Activated gamma-delta T cell (primary cell): ENCODE data around the gene OTOGL.

Experiments
- DNase-seq: peaks from one replicate; lab custom pipeline; 2025; lab: John Stamatoyannopoulos, UW

The OTOGL gene

DNA sequence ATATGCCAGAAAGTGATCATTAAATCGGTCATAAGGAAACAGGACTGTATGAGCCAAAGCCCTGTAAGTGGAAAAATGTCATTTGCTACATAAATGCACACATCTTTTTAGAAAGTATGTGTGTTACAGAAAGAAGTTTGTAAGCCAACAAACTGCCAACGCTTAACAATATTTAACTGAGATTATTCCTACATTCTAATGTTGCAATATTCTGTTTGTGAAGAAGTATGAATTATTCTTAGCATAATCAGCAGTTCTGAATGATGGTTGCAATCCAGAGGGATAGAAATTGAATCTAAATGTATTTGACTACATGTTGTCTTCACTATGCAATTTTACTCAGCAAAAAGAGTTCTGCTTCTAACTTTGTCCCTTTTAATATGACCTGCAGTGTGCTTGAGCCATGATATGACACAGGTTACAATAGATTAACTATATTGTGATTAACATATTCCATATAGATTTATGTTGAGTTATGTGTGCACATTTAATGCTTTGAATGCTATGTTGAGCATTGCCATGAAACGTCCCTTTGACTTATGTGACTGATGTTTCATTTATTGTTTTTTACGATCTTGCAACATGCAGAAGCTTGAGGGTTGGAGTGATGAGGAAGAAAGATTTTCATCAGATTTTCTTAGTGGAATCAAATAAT, 277.9 kb downstream of the OTOGL start:
- DNase-seq = no peak

- no peak for DNase-seq
Measured at GRCh38 chr12:80381121-80381520, 281.8 kb downstream of the OTOGL start.

DNA sequence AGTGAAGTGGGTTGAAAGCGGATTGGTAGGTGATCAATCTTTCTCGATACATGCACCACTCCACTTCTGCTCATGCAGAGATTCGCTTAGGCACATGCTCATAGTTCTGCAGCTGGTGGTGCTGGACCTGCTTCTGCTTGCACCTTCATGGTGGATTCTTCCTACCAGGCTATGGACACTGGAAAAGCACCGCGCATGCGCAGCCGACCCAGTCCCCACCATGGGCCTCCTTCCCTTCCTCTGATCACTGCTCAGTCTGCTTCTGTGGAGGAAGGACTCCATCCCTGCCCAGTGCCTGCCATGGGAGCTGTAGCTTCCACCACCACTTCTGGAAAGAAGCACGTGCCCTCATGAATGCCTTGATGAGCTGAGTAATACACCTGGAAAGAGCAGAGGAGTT, 282.9 kb downstream of the OTOGL start:
- DNase-seq = no peak

GRCh38 chr12:80400571-80400991, 301.2 kb downstream of the OTOGL start:
- DNase-seq = no peak

DNA sequence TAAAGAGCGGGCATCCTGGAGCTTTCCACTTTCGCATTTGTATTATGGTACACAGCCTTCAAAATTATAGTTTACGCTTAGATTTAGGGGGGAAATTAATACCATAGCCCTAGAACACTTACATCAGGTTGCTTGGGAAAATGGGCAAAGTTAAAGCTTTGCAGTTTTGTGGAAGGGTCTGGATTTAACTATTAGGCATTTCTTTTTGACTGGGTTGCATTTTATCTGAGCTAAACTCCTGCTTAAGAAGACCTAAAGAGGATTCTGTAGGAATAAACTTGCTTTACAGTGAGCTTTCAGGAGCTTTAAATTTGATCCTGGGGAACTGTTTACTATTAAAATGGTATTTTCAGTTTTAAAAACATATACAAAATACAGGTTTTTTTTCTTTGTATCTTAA, 301.9 kb downstream of the OTOGL start:
- no peak for DNase-seq

GRCh38 chr12:80404629-80405028, 305.3 kb downstream of the OTOGL start:
- no peak for DNase-seq

DNA sequence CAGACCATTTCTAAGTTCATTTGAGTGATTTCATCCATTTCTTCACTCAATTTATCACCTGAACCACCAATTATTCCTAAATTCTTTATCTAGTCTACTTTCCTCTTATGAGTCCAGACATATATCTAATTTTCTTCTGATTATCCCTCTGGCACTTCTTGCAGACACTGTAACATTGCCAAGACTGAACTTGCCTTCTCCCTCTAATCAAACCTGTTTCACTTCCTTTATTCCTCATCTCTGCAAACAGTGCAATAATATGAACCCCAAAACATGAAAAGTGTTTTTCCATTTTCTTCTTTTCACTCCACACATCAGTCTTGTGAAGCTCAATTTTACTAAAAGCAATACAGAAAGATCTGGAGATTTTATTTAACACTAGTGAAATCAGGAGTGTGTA, 306.9 kb downstream of the OTOGL start:
- no peak for DNase-seq

DNA sequence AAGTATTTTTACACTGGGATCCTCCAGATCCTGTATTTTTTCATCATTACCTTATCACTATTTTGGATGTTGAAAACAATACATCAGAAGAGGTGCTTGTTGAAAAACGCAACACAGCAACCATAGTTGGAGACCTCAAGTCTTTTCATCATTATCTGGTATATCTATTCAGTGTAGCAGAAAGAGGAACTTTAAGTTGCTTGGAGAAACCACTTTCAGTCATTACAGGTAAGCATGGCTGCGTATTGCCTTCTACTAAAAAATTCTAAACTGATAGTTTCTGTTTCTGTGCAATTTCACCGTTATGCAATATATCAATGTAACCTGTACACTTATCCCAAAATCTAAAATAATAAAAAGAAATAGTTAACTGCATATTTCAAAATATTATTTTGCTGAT, 312.4 kb downstream of the OTOGL start:
- no peak for DNase-seq

DNA sequence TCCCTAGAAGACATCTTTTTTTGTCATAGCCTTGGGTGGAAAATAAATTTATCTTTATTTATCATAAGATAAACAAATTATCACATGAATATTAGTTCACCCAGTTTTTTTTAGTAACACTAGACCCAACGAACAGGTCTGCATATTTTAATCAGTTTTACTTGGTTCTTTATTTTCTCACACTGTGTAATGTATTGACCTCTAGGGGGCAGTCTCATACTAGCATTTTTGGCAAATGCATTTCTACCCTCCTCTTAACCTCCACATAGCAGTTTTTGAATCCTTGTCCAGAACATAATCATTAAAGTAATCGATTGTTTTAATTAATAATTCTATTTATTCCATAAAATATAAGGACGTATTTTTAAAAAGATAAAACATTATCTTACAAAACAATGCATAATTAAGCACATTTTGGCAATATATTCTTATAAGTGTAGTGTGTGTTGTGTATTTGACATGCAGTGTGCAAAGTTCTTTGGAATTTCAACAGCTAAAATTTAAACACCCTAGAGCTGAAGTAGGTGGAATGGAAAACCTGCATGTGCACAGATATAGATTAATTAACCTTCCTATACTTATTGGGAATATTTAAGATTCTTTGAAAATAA, 313.1 kb downstream of the OTOGL start:
- no peak for DNase-seq

- DNase-seq = no peak
Measured at GRCh38 chr12:80413462-80413861, 314.1 kb downstream of the OTOGL start.

DNA sequence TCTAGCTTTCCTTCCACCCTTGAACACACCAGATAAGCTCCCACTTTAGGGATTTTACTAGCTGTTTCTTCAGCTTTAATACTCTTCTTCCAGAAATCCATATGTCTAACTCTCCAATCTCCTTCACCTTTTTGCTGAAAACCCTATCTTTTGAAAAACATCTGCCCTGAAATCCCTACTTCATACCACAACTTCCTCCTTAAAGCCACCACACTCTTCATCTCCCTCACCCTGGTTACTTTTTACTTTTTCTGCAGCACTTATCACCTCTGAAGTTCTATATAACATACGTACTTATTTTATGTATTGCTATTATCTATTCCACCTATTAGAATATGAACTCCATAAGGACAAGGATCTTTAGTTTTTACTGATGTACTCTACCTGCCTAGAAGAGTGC, 316.1 kb downstream of the OTOGL start:
- DNase-seq = no peak

GRCh38 chr12:80419644-80420043, 320.3 kb downstream of the OTOGL start:
- no peak for DNase-seq

DNA sequence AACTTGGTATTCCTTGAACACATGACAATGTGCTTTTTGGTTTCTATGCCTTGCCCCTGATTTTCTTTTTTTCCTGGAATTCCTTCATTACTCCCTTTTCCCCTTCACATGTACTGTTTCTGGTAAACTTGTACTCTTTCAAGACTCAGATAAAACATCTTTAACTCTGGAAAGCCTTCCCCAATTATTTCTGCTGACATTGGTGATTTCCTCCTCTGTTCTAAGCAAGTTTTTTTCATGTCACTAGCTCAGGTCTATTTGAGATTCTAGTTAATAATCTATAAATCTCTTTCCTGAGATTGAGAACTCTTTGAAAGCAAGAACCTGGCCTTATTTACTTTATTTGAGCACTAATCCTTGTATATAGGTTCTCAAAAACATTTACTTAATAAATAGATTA, 320.7 kb downstream of the OTOGL start:
- DNase-seq = no peak

- no peak for DNase-seq
Measured at GRCh38 chr12:80422550-80422949, 323.2 kb downstream of the OTOGL start.
